ENCODE results near the gene MAGI2.

Gene MAGI2

GRCh38 chr7:78792006-78792405 is 661.5 kb downstream of the MAGI2 start:
- no peak for DNase-seq (ENCODE audit: low read depth in 2 of 2)

- no peak for DNase-seq (ENCODE audit: low read depth in 2 of 2)
Measured at GRCh38 chr7:78788464-78788863, 665.0 kb downstream of the MAGI2 start.

- DNase-seq (ENCODE audit: low read depth in 2 of 2), result no peak
Measured at GRCh38 chr7:78787854-78788253, 665.6 kb downstream of the MAGI2 start.

- DNase-seq (ENCODE audit: low read depth in 2 of 2), result no peak
Measured at GRCh38 chr7:78786055-78786454, 667.4 kb downstream of the MAGI2 start.

- no peak for DNase-seq (ENCODE audit: low read depth in 2 of 2)
Measured at GRCh38 chr7:78783179-78783962, 670.1 kb downstream of the MAGI2 start.

- no peak for DNase-seq (ENCODE audit: low read depth in 2 of 2)
Measured at GRCh38 chr7:78780560-78780959, 672.9 kb downstream of the MAGI2 start.

GRCh38 chr7:78779788-78780187 is 673.7 kb downstream of the MAGI2 start:
- no peak for DNase-seq (ENCODE audit: low read depth in 2 of 2)

GRCh38 chr7:78777829-78778228 is 675.6 kb downstream of the MAGI2 start:
- no peak for DNase-seq (ENCODE audit: low read depth in 2 of 2)

- DNase-seq (ENCODE audit: low read depth in 2 of 2), result no peak
Measured at GRCh38 chr7:78770422-78771410, 682.8 kb downstream of the MAGI2 start.

- no peak for DNase-seq (ENCODE audit: low read depth in 2 of 2)
Measured at GRCh38 chr7:78769481-78770101, 683.9 kb downstream of the MAGI2 start.

GRCh38 chr7:78768859-78769258 is 684.6 kb downstream of the MAGI2 start:
- DNase-seq (ENCODE audit: low read depth in 2 of 2), result no peak

- DNase-seq (ENCODE audit: low read depth in 2 of 2), result no peak
Measured at GRCh38 chr7:78765943-78766729, 687.3 kb downstream of the MAGI2 start.

GRCh38 chr7:78764571-78764970 is 688.9 kb downstream of the MAGI2 start:
- no peak for DNase-seq (ENCODE audit: low read depth in 2 of 2)

- no peak for DNase-seq (ENCODE audit: low read depth in 2 of 2)
Measured at GRCh38 chr7:78762625-78763024, 690.8 kb downstream of the MAGI2 start.

GRCh38 chr7:78760620-78761355 is 692.7 kb downstream of the MAGI2 start:
- no peak for DNase-seq (ENCODE audit: low read depth in 2 of 2)

- no peak for DNase-seq (ENCODE audit: low read depth in 2 of 2)
Measured at GRCh38 chr7:78752554-78752953, 700.9 kb downstream of the MAGI2 start.

- DNase-seq (ENCODE audit: low read depth in 2 of 2), result no peak
Measured at GRCh38 chr7:78751253-78751652, 702.2 kb downstream of the MAGI2 start.

- no peak for DNase-seq (ENCODE audit: low read depth in 2 of 2)
Measured at GRCh38 chr7:78749052-78749746, 704.3 kb downstream of the MAGI2 start.

- DNase-seq (ENCODE audit: low read depth in 2 of 2), result no peak
Measured at GRCh38 chr7:78747592-78747991, 705.9 kb downstream of the MAGI2 start.

- DNase-seq (ENCODE audit: low read depth in 2 of 2), result no peak
Measured at GRCh38 chr7:78746301-78746700, 707.2 kb downstream of the MAGI2 start.

Data from activated CD8-positive, alpha-beta memory T cell treated with anti-CD3 and anti-CD28 coated beads for 4 hours (primary cell).